HepG2 (cell line): ENCODE results near the gene SELENOT. TPM values are rescaled to one million over a fixed set of nuclear protein-coding genes. Genes with fewer than 3 reads are reported as not detected.

Experiments used
- ATAD3A ChIP-seq: sonication (generic); formaldehyde crosslinking; IDR thresholded peaks from 2 replicates; pipeline ENCODE4 v1.4.0; 2020; ENCODE audit warnings: missing genetic modification reagents
- BRCA1 ChIP-seq: sonication (generic); formaldehyde crosslinking; IDR thresholded peaks from 2 replicates; pipeline ENCODE4 v1.4.0; 2020; ENCODE audit warnings: missing genetic modification reagents
- CBX1 ChIP-seq: IDR thresholded peaks from one replicate; pipeline ENCODE4 v1.6.1; 2016; ENCODE audit warnings: antibody characterized with exemption, low read depth
- PITX1 ChIP-seq: sonication (generic); formaldehyde crosslinking; IDR thresholded peaks from 2 replicates; pipeline ENCODE4 v1.5.1; 2020; ENCODE audit warnings: mild to moderate bottlenecking, missing genetic modification reagents
- SMAD9 ChIP-seq: sonication (generic); formaldehyde crosslinking; IDR thresholded peaks from 2 replicates; pipeline ENCODE4 v1.5.1; 2020; ENCODE audit warnings: mild to moderate bottlenecking, missing genetic modification reagents
- SOX13 ChIP-seq, 3 experiments: fragments of 450-650 bp in 1 of 3; sonication (generic) in 1 of 3; formaldehyde crosslinking in 1 of 3; IDR thresholded peaks in 2 of 3; conservative IDR thresholded peaks in 1 of 3; 2 replicates each; pipeline versions ENCODE4 v1.5.0 to v1.6.1; 2016 to 2020; ENCODE audit warnings: antibody characterized with exemption in 1 of 3, mild to moderate bottlenecking in 1 of 3, missing compliant biosample characterization in 1 of 3, missing genetic modification reagents in 1 of 3, moderate library complexity in 1 of 3
- STAT5B ChIP-seq: sonication (generic); formaldehyde crosslinking; IDR thresholded peaks from 2 replicates; pipeline ENCODE4 v1.4.0; 2020; ENCODE audit warnings: missing genetic modification reagents
- ZKSCAN1 ChIP-seq: fragments of 150-350 bp; IDR thresholded peaks from 2 replicates; pipeline ENCODE4 v1.6.1; 2014; ENCODE audit warnings: low read length
- ZNF34 ChIP-seq: sonication (generic); formaldehyde crosslinking; IDR thresholded peaks from 2 replicates; pipeline ENCODE4 v1.4.0; 2020; ENCODE audit warnings: mild to moderate bottlenecking, missing genetic modification reagents, borderline replicate concordance
- ZNF564 ChIP-seq: sonication (generic); formaldehyde crosslinking; IDR thresholded peaks from 2 replicates; pipeline ENCODE4 v1.8.1; 2023; ENCODE audit warnings: mild to moderate bottlenecking, missing genetic modification reagents
- ZNF724P ChIP-seq: sonication (generic); formaldehyde crosslinking; IDR thresholded peaks from 2 replicates; pipeline ENCODE4 v1.8.0; 2022; ENCODE audit warnings: missing genetic modification reagents, borderline replicate concordance
- polyA plus RNA-seq, 8 experiments: library from polyadenylated mRNA; depleted of rRNA in 3 of 8; stranded (reverse) in 7 of 8; unstranded in 1 of 8; fragments of >200 nt; fragmentation: Illumina TruSeq in 4 of 8; extraction: Trizol in 4 of 8; gene quantifications; 2 replicates each; pipeline versions ENCODE4 v1.2.1 to v1.2.3, GENCODE V29; 2011 to 2016; ENCODE audit warnings: low read depth in 4 of 8, missing spikeins in 1 of 8, mixed read lengths in 1 of 8; ENCODE audit not compliant: insufficient read depth in 1 of 8
- total RNA-seq, 5 experiments: library from RNA; depleted of rRNA; stranded (reverse); fragments of >200 nt; fragmentation: Illumina TruSeq; extraction: Trizol; gene quantifications; 2 replicates each; pipeline ENCODE4 v1.2.3, GENCODE V29; 2016; ENCODE audit warnings: low read depth in 1 of 5
- TF ChIP-seq, protein P1 (sequence below): sonication (generic); formaldehyde crosslinking; IDR thresholded peaks from 2 replicates; pipeline ENCODE4 v1.8.0; 2022; ENCODE audit warnings: mild to moderate bottlenecking, missing genetic modification reagents, moderate library complexity
- TF ChIP-seq, protein P2 (sequence below): sonication (generic); formaldehyde crosslinking; IDR thresholded peaks from 2 replicates; pipeline ENCODE4 v1.4.0; 2020; ENCODE audit warnings: mild to moderate bottlenecking, missing genetic modification reagents
- TF ChIP-seq, protein P3 (sequence below): IDR thresholded peaks from 2 replicates; pipeline ENCODE4 v1.6.1; 2016; ENCODE audit warnings: mild to moderate bottlenecking
- TF ChIP-seq, protein P4 (sequence below): sonication (generic); formaldehyde crosslinking; IDR thresholded peaks from 2 replicates; pipeline ENCODE4 v1.4.0; 2020; ENCODE audit warnings: missing genetic modification reagents, mild to moderate bottlenecking, borderline replicate concordance
- TF ChIP-seq, protein P5 (sequence below): sonication (generic); formaldehyde crosslinking; IDR thresholded peaks from 2 replicates; pipeline ENCODE4 v1.5.1; 2020; ENCODE audit warnings: mild to moderate bottlenecking, missing genetic modification reagents, borderline replicate concordance

The SELENOT gene
- total and polyA plus RNA-seq, 2 of the 13 experiments (the other 11 are each of a cell fraction or from before 2014, with no cell fraction given): 122 to 273 TPM

DNA sequence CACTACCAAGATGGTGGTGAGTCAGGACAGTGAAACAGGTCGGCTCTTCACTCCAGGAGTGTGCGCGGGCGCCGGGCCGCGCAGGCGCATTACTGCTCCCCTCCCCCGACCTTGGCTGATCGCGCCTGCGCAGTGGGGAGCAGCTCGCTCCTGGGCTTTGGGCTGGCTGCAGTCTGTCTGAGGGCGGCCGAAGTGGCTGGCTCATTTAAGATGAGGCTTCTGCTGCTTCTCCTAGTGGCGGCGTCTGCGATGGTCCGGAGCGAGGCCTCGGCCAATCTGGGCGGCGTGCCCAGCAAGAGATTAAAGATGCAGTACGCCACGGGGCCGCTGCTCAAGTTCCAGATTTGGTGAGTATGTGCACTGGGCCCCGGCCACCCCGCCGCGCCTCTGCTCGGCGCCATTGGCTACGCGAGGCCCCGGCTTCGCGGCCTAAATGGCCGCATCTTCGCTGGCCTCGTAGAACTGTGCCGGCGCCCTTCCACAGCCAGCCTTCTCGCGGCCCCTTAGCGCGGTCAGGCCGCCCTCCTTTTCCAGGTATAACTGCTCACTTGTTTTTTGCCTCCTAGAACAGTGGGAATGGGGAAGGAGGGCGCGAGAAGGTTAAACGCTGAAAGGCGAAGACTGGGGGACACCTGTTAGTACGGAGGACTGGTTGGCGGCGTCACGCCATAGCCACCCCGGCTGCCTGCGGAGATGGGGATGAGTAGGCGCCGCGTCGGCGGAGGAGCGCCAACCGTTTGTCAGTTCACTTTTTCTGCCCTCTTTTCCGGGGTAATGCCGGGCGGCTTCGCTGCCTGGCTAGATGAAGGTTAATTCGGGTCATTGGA lies at the start of gene SELENOT (continued):
- TF ChIP-seq, protein P1, sequence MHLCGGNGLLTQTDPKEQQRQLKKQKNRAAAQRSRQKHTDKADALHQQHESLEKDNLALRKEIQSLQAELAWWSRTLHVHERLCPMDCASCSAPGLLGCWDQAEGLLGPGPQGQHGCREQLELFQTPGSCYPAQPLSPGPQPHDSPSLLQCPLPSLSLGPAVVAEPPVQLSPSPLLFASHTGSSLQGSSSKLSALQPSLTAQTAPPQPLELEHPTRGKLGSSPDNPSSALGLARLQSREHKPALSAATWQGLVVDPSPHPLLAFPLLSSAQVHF: no peak
- peak; percentile 66; the same call in 1 of the 2 replicates for TF ChIP-seq BRCA1 (CRISPR knock-in tag)
- no peak; the same call in 1 of the 2 replicates for TF ChIP-seq ZKSCAN1
- TF ChIP-seq, protein P2, sequence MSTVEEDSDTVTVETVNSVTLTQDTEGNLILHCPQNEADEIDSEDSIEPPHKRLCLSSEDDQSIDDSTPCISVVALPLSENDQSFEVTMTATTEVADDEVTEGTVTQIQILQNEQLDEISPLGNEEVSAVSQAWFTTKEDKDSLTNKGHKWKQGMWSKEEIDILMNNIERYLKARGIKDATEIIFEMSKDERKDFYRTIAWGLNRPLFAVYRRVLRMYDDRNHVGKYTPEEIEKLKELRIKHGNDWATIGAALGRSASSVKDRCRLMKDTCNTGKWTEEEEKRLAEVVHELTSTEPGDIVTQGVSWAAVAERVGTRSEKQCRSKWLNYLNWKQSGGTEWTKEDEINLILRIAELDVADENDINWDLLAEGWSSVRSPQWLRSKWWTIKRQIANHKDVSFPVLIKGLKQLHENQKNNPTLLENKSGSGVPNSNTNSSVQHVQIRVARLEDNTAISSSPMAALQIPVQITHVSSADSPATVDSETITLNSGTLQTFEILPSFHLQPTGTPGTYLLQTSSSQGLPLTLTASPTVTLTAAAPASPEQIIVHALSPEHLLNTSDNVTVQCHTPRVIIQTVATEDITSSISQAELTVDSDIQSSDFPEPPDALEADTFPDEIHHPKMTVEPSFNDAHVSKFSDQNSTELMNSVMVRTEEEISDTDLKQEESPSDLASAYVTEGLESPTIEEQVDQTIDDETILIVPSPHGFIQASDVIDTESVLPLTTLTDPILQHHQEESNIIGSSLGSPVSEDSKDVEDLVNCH (CRISPR knock-in tag): no peak
- peak; percentile 47; the same call in 1 of the 2 replicates for TF ChIP-seq STAT5B (CRISPR knock-in tag)
- TF ChIP-seq SMAD9 (CRISPR knock-in tag): 0 out of 2 replicates have a peak, but pooled peaks have one; percentile 52
- no peak for TF ChIP-seq SOX13 (IDR thresholded peaks at IDR 0.05)
- TF ChIP-seq SOX13 (CRISPR knock-in tag; conservative IDR thresholded peaks at IDR 0.05 in 1 of 2, IDR thresholded peaks at IDR 0.05 in 1 of 2): no peak
- TF ChIP-seq, protein P3, sequence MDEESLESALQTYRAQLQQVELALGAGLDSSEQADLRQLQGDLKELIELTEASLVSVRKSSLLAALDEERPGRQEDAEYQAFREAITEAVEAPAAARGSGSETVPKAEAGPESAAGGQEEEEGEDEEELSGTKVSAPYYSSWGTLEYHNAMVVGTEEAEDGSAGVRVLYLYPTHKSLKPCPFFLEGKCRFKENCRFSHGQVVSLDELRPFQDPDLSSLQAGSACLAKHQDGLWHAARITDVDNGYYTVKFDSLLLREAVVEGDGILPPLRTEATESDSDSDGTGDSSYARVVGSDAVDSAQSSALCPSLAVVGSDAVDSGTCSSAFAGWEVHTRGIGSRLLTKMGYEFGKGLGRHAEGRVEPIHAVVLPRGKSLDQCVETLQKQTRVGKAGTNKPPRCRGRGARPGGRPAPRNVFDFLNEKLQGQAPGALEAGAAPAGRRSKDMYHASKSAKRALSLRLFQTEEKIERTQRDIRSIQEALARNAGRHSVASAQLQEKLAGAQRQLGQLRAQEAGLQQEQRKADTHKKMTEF: peak; percentile 97
- TF ChIP-seq, protein P4, sequence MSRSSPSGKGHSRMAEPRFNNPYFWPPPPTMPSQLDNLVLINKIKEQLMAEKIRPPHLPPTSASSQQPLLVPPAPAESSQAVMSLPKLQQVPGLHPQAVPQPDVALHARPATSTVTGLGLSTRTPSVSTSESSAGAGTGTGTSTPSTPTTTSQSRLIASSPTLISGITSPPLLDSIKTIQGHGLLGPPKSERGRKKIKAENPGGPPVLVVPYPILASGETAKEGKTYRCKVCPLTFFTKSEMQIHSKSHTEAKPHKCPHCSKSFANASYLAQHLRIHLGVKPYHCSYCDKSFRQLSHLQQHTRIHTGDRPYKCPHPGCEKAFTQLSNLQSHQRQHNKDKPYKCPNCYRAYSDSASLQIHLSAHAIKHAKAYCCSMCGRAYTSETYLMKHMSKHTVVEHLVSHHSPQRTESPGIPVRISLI: no peak
- no peak; the same call in 1 of the 2 replicates for TF ChIP-seq ZNF724P (CRISPR knock-in tag)
- TF ChIP-seq, protein P5, sequence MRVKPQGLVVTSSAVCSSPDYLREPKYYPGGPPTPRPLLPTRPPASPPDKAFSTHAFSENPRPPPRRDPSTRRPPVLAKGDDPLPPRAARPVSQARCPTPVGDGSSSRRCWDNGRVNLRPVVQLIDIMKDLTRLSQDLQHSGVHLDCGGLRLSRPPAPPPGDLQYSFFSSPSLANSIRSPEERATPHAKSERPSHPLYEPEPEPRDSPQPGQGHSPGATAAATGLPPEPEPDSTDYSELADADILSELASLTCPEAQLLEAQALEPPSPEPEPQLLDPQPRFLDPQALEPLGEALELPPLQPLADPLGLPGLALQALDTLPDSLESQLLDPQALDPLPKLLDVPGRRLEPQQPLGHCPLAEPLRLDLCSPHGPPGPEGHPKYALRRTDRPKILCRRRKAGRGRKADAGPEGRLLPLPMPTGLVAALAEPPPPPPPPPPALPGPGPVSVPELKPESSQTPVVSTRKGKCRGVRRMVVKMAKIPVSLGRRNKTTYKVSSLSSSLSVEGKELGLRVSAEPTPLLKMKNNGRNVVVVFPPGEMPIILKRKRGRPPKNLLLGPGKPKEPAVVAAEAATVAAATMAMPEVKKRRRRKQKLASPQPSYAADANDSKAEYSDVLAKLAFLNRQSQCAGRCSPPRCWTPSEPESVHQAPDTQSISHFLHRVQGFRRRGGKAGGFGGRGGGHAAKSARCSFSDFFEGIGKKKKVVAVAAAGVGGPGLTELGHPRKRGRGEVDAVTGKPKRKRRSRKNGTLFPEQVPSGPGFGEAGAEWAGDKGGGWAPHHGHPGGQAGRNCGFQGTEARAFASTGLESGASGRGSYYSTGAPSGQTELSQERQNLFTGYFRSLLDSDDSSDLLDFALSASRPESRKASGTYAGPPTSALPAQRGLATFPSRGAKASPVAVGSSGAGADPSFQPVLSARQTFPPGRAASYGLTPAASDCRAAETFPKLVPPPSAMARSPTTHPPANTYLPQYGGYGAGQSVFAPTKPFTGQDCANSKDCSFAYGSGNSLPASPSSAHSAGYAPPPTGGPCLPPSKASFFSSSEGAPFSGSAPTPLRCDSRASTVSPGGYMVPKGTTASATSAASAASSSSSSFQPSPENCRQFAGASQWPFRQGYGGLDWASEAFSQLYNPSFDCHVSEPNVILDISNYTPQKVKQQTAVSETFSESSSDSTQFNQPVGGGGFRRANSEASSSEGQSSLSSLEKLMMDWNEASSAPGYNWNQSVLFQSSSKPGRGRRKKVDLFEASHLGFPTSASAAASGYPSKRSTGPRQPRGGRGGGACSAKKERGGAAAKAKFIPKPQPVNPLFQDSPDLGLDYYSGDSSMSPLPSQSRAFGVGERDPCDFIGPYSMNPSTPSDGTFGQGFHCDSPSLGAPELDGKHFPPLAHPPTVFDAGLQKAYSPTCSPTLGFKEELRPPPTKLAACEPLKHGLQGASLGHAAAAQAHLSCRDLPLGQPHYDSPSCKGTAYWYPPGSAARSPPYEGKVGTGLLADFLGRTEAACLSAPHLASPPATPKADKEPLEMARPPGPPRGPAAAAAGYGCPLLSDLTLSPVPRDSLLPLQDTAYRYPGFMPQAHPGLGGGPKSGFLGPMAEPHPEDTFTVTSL (CRISPR knock-in tag): peak; percentile 58; the same call in 1 of the 2 replicates
- peak; percentile 18 for TF ChIP-seq CBX1
- no peak for TF ChIP-seq ATAD3A (CRISPR knock-in tag)
- TF ChIP-seq PITX1 (CRISPR knock-in tag): no peak; the same call in 1 of the 2 replicates
- TF ChIP-seq ZNF34 (CRISPR knock-in tag): no peak
- TF ChIP-seq ZNF564 (CRISPR knock-in tag): peak; percentile 79
